Right renal pelvis (tissue), 4 donors: ENCODE results near the gene BAK1. TPM values are rescaled to one million over a fixed set of nuclear protein-coding genes. Genes with fewer than 3 reads are reported as not detected.

ENCODE experiments used
- DNase-seq, 4 donors: peaks; one replicate each; pipeline ENCODE4 v3.0.0-alpha.2; 2013; ENCODE audit warnings: low read depth in 4 of 4, low spot score in 3 of 4, missing footprints in 1 of 4
- polyA plus RNA-seq, 4 donors: library from polyadenylated mRNA; unstranded; fragments of 120-200 nt; gene quantifications; one replicate each; pipeline ENCODE4 v1.2.1, GENCODE V29; 2013; ENCODE audit not compliant: insufficient read length in 4 of 4

Gene BAK1
- 10 to 100 TPM; 23.0 to 25.7 (median 24.2) TPM for polyA plus RNA-seq

DNA sequence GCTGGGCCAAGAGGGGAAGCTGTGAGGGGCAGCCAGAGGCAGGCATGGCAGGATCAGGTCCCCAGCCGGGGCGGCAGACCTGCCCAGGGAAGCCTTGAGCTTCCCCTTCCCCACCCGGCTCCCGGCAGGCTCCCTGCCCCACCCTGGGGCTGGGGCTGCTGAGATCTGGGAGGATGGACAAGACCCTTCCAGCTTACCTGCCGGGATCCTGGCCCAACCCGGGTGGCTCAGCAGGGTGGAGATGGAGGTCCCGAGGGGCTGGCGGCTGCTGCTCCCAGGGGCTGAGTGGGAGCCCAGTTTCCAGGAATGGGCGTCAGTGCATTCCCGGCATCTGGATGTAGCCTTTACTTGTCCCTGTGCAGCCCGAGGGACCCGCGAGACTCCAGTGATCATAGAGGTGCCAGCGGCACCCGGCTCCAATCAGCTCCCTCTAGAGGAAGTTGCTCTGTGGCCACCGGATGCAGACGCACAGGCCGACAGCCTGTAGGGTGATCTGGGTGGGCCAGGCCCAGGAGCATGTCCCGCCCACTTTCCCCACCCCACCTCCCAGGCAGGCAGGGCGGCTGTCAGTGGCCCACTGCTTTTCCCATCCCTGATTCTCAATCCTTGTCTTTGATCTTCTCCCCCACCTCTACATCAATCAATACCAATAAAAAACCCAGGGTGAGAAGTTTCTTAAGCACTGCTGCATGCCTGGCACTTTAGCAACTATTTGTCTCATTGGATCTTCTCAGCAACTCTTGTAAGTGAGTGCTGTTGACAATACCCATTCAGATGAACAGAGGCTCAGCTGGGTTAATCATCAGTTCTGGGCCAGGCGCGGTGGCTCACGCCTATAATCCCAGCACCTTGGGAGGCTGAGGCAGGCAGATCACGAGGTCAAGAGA, at the start of gene BAK1:
Gene BAK1, minus strand, starts transcription at position 449 of the 887 bp plus-strand sequence. CDS start 2,672 bp downstream, outside the sequence.
- peak in 2 of 4 donors; percentile 68 to 84 for DNase-seq

DNA sequence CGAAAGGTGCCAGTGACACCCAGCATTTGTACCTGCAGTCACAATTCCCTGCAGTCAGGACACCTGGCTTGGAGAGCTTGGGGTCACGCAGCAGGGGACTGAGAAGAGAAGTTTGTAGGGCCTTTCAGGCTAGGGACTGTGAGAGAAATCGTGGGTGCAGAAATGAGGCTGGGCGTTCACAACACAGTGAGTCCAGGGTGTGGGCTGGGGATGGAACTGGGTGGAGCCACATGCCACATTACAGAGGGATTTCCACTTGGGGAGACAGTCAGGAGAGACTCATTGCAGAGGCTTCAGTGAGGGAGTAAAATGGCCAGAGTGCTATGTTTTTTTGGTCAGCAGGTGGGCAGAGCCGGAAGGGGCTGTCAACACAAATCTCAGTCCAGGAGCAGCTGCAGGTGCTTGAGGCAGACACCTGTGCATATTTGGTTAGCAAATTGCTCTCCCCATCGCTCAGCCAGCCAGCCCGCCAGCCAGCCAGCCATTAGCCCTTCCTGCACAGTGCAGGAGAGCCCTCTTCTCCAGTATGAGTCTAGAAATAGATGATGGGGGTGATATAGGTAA, 48.4 kb upstream of the BAK1 start:
- no peak for DNase-seq

- DNase-seq: no peak
Measured at GRCh38 chr6:33627876-33628275, 47.8 kb upstream of the BAK1 start.

DNA sequence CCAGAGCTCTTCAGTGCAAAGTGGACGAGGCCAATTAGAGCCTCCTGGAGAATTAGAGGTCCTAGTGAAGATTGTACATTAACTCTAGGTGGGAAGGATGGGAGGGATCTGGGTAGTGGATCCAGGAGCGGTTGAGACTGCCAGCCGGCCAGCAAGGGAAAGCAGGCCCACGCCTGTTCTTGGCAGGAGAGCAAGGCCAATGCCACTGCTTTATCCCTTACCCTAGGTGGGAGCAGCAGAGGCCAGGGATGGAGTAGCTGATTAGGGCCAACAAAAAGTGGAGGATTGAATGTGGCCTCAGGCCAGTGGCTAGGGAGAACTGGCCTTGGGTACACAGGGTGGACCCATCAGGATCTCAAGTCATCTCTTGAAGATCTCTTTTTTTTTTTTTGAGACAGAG, 44.8 kb upstream of the BAK1 start:
- DNase-seq: no peak

DNA sequence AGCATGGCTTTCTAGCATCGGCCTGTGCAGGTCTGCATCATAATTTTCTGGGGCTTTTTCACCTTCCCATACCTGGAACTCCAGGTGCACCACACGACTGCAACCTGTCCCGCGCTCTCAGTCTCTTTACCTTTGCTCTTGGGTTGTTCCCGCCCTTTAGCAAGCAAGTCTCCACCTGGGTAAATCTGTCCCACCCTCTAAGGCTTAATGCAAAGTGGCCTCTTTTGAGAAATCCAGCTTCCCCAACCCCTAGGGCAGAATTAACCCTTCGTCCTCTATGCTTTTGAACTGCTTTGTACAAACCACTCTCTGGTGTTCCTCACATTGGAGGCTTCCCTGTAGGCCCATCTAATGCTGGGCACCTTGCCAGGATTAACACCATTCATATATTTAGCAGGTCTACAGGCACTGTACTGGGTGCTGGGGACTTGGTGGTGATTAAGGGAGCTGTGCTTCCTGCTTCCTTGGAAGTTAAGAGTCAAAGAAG, 43.9 kb upstream of the BAK1 start:
- DNase-seq: no peak

DNA sequence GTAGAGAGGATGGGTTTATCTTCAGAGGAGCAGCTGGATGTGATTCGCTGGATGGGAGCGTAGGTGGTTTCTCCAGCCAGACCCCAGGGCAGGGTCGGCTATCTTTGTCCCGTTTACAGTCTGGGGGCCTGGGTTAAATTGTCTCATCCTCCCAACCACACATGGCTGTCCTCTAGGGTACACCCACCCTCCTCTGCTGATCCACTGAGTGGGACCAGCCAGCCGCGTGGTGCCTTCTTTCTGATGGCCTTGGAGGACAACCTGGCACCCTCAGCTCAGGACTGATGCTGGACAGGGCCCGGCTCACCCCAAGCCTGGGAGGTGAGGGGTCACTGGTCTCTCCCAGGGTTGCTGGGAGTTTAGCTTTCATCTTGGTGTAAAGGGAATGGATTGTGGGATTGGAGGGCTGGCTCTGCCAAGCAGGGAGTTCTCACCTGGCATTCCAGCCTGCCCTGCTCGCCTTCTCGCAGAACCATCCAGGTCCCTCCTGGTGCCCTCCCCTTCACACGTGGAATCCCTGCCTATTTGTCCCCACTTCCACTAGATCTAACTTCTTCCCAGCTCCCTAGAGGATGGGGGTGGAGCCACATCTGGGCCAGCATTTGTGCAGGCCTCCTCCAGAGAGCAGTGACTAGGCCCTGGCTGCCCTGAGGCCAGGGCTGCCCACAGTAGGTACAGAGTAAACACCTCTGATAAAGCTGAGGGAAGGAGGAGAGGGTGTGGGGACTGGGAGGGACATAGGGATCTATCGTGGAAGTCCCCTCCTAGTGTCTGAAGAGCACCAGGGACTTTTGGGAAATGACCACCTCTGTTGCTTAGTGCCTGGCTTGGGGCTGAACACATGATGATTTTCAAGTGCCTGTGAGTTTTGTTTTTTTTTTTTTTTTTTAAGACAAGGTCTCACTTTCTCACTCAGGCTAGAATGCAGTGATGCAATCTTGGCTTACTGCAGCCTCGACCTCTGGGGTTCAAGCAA, 42.7 kb upstream of the BAK1 start:
- no peak for DNase-seq

DNA sequence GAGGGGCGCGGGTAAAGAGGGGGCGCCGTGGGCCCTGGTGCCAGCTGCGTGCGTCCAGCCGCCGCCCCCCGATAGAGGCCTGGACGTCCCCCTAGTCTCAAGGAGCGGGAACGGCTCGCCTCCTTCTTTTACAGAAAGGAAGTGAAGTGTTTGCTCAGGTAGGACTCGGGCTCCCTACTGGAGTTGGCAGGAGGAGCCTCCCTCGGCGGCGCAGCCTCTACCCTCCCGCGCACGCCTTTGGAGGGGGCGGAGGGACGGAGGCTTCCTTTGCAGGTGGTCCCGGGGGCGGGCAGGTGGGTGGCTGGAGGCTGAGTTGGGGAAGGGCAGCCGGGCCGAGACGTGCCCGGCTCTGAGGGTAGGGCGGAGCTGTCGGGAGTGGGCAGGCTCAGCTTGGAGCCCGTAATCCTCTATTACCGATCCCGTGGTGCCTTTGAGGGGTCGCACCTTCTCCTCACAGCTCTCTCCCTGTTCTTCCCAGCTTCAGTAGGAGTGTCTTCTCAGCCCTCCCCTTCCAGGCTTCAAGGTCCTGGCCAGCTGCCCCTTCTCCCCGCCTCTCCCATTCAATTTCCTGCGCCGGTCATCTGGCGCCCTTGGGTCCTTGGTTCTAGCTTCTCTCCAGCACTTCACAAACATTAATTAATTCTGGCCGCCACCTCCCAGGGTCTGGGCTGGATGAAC, 41.8 kb upstream of the BAK1 start:
- DNase-seq: no peak

DNA sequence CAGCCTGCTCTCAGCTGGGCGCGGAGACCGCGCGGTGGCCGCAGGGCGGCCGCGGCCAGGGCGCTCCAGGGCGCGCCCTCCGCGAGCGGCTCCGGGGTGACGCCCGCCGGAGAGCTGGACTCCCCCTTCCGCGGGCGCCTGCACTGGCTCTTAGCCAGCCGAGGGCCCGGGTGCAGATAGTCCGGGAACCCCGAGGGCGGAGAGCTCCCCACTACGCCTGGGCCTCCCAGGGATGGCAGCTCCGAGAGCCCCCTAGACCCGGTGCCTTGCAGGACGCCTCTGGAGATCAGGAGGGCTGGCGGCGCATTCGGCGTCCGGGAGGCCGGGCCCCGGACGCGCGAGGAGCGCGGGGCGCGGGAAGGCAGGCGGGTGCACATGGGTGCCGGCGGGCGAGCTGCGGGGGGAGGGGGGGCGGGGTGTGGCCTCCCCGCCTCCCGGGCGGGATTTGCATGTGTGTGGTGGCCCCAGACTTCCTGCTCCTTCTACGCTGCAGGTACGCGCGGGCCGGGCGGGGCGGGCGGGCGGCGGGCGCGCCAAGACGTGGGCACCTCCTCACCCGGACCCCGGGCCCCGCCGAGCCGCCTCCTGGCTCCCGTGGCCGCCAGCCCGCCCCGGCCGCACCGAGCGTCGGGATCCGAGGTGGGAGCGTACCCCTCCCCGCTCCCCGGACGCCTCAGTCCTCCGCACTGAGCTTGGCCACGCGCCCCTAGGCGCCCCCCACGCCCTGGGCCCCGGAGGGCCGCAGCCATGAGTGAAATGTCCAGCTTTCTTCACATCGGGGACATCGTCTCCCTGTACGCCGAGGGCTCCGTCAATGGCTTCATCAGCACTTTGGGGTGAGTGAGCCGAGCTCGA, 41.0 kb upstream of the BAK1 start, which contains the start of gene ITPR3:
Gene ITPR3, plus strand, starts transcription at position 467 of the 855 bp plus-strand sequence. Its CDS starts 281 bp downstream, at position 748.
- no peak for DNase-seq

- no peak for DNase-seq
Measured at GRCh38 chr6:33620158-33620855, 40.2 kb upstream of the BAK1 start.

DNA sequence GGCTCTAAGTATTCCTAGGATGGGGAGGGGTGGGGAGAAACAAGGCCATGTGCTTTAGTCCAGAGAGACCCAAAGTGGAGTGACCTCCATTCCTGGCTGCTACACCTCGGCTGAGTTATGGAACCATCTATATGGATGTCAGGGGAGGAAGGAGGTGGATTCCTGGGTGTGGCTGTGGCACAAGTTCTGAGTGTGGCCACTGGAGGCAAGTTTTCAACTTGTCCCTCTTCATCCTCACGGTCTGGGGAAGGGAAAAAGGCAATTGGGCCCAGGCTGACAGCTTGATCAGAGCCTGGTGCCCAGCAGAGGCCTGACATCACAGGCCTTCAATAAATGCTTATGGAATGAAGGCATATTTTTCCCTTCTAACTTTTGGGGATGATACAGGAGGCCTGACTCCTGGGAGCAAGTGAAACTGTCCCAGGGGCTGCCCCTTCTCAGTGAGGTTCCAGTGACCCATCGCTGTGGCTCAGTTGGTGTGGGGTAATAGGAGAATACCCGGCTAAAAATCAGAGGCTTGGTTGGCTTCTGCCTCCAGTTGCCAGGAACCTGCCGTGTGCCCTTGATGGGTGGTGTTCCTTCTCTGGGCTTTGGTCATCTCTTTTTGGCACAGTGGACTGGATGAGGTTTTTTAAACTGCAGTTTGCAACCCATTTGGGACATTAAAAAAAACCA, 39.2 kb upstream of the BAK1 start:
- DNase-seq: no peak

DNA sequence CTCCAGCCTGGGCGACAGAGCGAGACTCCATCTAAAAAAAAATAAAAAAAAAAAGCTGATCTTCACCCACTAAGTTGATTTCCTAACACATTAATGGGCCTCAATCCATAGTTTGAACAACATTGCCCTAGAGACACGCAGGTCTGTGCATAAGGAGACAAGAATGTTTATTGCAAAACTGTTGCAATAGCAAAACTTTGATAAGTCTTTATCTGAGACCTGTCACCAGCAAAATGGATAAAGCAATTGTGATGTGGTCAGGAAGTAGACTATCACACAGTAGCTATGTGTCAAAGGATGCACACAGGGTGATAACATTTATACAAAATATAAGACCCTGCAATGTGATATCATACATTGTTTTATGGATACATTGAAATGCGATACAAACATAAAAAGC, 36.8 kb upstream of the BAK1 start:
- no peak for DNase-seq

DNA sequence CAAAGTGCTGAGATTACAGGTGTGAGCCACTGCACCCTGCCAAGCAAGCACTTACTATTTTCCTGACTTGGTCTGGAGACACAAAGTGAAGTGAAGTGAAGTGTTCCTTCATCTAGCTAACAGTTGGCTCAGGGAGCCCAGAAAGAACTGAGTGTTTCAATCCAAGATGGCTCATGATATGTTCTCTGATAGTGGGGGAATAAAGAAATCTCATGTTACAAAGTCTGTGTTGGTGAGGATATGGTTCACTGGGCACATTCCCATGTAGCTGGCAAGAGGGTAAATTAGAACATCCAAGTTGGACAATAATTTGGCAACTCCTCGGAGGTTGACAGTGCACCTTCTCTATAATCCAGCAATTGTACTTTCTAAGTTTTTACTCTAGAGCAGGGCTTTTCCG, 36.0 kb upstream of the BAK1 start:
- no peak for DNase-seq

GRCh38 chr6:33613795-33614168, 33.7 kb upstream of the BAK1 start:
- no peak for DNase-seq

- no peak for DNase-seq
Measured at GRCh38 chr6:33613146-33613794, 33.2 kb upstream of the BAK1 start.

GRCh38 chr6:33610779-33611732, 31.0 kb upstream of the BAK1 start:
- no peak for DNase-seq

DNA sequence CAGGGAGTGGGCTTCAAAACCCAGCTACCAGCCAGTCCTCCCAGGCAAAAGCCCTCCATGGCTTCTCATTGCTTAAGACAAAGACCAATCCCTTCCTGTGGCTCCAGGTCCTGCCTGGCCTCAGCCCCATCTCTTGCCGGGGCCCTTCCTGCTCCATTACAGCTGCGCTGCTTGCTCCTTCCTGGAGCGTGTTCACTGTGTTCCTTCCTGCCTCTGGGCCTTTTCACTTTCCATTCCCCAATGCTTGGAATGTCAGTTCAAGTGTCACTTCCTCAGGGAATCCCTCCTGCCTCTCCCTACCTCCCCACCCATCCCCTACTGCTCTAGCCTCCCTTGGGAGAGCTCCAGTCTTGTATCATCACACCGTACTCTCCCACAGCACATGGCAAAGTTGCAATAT, 30.0 kb upstream of the BAK1 start:
- no peak for DNase-seq
